GM10847 (cell line): ENCODE results near the gene RPS6KA2.

Experiments
- POLR2A ChIP-seq: IDR thresholded peaks from 2 replicates; pipeline ENCODE4 v1.6.1; 2011; ENCODE audit not compliant: insufficient read length; ENCODE audit errors: extremely low read depth

RPS6KA2 gene

DNA sequence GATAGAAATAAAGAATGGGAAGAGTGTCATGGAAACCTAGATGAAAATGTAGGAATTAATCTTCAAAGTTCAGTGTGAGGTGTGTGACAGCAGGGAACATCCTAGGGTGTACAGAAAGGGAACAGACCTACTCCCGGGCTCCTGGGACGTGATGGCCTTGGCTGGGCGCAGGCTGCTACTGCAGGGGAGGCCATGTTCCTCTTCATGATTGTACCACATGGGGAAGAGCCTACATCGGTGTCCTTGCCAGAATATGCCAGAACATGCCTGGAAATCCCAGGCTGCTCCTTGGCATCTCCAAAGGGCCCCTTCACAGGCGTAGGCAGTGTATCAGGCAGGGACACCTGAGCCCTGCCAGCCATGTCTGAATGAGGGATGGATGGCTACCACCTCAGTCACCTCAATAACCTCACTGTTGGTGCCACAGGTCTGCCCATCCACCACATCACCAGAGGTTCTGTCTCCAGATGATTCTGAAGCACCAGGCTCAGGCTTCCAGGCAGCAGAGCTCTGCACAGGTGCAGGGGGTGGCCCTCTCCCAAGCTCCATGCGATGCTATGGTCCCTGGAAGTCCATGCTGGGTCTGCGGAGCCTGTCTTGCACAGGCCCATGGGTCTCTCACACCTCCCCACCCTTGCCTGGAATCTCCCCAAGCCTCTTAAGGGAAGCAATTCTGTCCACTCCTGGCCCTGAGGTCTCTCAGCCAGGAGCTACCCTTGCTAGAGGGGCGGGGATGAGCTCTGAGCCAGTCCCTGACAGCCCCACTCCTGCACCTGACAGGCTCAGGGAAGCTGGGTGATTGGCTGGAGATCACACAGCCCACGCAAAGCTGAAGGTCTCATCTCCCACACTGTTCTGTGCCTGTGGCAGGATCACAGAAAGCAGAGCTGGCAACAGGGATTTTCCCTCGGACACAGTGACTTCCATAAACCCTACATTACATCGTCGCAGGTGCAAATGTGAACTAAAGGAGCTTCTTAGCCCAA, 60.7 kb downstream of the RPS6KA2 start:
- no peak for TF ChIP-seq POLR2A

DNA sequence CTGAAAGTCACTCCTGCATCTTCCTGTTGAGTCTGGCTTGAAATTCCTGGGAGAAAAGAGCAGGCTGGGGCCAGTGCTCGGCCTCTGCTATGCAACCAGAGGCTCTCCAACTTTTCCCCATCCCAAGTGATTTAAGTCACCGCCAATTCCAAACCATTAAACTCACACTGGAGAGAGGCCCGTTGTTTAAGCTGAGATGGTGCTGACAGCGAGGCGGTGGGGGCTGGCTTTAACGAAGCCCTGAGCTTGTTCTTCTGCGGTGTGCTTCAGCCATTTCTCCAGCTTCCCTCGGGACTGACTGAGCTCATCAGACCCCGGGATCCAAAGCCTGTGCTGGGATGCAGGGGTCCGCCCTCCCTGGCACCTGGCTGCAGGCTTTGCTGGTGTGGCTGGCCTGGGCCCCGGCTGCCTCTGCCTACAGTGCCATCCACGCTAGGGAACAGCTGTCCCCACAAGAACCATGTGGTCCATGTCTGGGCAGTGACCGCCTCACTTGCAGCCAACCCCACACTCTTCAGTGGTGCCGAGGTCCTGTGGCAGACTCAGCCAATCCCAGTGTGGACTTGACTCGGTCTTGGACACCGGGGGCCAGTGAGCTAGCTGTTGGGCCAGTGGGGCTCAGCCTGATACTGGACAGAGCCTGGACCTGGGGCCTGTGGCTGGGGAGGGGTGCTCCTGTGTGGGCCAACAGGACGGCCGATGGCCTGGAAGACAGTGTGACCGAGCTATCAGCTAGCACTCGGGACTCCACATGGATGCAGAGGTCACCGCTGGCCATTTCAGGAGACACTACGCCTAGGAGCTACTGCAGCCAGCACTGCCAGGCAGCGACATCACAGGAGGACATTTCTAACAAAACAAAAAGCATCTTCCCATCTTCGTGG, 61.7 kb downstream of the RPS6KA2 start:
- TF ChIP-seq POLR2A = no peak

DNA sequence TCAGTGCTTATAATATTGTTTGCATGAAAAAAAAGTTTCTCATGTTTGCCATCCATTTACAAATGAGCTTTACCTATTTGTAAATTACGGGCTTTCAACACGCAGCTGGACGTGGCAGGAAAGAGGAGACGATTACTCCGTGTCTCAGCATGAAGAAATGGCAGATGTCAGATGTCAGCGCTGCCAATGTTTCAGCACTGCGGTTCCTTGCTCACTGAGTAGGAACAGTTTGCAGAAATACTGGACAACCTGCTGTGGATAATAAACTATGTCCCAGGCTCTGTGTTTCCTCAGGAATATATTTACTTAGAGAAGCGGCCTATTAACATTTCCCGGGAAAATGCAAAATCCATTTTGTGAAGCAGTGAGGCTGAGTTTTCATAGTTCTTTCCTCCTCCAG, 63.2 kb downstream of the RPS6KA2 start:
- TF ChIP-seq POLR2A = no peak

DNA sequence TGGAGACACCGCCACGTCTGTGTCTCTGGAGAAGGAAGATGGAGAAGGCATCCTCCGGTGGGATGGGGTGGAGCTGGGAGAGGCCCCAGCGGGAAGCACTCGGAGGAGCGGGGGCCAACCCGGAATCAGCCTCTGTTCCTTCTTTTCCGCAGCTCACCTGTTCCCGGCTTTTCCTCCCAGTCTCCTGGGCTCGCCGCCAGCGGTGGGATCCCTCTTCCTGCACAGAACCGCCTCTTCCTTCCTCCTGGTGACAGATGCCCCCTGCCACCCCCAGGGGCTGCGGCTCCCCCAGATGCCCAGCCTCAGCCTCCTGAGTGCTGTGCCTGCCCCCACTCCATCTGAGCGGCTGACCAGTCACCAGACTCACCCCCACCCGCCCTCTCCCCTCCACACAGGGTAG, 63.9 kb downstream of the RPS6KA2 start:
- no peak for TF ChIP-seq POLR2A

DNA sequence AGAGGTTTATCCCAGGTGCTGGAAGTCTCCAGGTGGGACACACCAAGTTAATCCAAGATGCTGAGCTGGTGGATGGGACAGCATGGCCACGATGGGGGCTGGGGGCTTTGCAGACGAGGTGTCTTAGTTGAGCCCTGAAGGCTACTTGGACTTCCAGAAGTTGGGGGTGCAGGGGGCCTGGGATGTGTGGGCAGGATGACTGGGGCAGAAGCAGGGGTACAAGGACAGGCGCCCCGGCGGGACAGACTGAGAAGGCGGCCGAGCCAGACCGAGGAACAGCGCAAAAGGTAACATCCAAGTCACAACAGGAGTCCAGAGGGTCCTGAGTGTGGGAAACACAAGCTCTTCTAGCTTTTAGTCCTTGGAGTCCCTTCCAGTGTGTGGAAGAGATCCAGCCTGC, 64.3 kb downstream of the RPS6KA2 start:
- no peak for TF ChIP-seq POLR2A

DNA sequence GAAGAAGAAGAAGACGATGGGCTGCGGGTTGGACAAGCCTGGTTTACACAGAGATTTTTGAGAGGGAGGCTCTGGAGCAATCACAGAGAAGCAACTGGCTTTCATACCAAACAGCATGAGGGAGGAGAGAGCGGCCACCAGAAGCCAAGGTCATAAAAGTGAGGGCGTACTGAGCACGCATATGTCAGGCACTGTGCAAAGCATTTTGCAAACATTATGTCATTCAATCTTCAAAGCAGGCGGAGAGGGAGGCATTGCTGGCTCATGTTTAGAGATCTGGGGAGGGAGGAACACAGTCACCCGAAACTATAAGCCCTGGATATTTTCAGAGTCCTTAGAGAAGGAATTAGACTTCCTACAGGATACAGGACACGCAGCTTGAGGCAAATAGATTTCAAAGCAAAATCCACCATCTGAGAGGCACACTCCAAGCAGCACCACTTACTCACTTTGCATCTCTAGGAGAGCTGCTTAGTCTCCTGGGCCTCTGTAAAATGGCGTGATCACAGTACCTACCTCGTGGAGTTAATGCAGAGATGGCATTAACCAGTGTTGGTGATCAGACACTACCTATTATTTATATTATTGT, 65.2 kb downstream of the RPS6KA2 start:
- no peak for TF ChIP-seq POLR2A

DNA sequence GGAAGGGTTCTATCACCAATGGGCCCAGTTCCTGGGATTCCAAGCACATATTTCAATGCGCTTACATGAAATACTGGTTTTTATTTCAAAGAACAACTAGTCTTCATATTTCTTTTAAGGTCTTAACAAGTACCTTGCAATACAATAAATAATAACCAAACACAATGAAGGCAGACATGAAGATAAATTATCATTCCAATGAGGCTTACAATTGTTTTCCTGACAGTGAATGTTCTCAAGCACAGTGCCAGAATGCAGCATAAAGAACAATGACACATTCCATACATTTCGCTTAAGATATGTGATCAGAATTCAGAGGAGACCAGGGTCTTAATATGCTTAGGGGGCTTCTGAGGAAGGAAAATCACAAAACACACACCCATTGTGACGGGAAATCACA, 66.8 kb downstream of the RPS6KA2 start:
- no peak for TF ChIP-seq POLR2A

DNA sequence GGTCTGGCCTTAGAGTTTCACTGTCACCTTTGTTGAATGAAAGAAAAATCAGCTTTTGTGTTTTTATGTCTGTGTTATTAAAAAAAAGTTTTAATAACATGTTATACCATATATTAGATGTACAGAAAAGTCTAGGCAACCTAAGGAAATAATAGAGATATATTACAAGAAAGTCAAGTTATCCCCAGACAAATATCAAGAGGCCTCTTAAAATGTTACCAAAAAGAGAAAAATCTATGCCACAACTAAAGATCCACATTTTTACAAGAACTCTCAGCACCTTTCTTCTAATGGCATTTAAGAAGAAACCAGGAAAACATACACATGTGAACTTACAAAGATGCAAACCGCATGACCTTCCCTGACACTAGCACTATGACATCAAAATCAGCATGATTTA, 67.4 kb downstream of the RPS6KA2 start:
- TF ChIP-seq POLR2A = no peak

DNA sequence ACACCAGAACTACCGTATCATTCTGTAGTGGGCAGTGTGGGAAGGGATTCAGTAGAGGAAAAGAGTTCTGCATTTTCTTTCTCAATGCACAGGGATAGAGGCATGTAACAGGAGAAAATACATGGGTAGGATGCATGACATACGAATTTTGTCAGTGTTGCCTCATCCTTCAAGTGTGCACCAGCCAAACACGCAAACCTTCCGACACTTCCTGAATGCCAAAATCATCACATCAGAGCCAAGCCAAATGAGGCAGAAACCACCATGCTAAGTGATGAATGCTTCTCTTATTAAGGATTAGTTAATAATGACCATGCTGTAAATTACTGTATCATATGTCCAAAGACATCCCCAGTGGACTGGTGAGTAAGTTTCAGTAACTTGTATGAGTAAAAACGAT, 67.8 kb downstream of the RPS6KA2 start:
- no peak for TF ChIP-seq POLR2A

DNA sequence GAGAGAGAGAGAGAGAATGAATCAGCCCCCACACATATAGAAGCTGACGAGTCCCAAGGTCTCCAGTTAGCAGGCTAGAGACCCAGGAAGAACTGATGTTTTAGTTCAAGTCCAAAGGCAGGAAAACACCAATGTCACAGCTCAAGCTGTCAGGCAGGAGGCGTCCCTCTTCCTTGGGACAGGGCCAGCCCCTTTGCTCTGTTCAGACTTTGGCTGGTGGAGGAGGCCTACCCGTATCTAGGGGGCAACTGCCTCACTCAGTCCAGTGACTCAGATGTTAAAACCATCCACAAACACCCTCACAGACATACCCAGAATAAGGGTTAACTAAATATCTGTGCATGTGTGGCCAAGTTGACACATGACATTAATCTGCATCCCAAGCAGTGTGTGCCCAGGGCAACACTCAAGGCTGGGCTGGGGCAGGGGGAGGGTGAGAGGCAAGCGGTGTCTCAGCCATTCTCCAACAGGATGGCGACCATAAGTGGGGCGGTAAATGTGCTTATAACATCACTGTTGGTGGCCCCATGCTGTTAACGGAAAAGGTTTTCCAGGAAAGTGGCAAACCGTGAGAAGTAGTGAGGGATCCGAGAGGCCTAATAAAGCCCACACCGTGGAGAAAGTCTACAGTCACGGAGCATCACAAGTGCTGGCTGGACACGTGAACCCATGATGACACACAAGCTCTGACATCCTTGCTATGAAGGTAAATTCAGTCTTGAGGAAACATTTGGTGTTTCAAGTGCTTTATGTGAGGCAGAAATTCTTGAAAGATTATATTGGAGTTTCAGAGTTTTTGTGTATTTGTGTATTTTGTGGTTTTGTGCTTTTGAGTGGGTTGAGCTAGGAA, 68.7 kb downstream of the RPS6KA2 start:
- TF ChIP-seq POLR2A = no peak

DNA sequence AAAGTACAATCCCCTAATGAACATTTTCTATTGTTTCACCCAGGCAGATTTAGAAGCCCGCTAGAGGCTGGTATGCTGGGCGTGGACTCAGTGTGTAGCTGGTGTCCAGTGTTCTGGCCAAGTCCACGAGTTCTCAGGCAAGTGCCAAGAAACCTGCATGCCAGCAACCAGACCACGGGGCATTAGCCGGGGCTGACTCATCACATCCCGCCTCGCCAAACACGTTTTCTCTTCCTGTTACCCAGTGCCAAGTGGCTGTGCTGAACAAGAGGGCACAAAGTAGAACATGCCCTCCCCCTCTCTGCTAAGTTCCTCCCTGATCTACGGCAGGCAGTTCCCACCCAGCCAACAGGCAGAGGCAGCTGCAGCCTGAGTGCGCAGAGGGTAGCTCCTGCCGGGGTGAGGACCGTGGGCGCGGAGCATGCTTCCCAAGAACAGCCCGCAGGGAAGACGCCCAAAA, 70.2 kb downstream of the RPS6KA2 start:
- TF ChIP-seq POLR2A = no peak

DNA sequence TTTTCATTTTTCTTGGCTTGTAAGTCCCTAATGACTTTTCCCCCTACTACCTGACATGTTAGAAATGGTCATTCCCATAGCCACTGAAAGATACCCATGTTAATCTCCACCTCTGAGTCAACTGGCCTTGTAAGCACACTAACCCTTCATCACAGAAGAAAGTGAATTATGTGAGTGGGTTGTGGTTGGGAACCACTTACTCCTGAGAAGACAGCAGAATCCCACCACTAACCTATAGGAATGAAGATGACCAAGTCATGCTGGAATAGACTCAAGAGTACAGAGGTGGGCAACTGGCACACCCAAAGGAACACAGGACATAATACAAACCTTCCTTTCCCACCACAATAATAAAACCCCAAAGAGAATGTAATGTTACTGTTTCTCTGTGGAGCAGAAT, 70.7 kb downstream of the RPS6KA2 start:
- no peak for TF ChIP-seq POLR2A

DNA sequence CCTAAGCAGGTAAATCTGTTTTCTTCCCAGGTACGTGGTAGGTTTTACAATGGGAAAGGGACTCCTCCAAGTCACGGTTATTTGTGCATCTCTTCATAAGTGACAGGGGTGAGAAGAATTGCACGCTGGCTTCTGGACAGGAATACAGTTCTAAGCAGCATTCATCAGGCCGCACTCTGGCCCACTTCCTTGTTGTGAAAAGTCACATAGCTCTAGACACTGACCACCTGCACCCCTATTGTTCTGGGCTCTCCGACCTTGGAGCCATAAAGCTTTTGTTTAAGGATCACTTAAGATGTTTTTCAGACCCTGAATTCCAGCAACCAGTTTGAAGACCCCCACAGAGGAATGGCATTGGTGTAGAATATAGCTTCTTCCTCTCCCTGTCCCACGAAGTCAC, 72.0 kb downstream of the RPS6KA2 start:
- TF ChIP-seq POLR2A = no peak

DNA sequence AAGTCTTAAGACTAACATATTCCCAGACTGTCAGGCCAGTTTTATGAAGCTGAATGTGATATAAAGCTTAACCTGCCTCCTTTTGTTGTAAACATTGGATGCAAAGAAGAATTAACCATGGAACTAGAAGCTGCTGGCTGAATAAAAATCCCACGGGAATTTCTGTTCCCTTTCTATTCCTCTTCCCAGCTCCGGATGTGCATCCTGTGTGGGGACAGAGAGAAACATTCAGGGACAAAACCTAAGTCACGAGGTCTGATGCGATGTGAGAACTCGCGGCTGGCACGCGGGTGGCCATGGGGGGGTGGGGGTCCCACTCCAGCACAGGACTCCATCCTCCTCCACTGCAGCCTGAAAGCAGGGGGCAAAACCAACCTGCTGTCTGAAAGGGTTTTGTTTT, 72.7 kb downstream of the RPS6KA2 start:
- TF ChIP-seq POLR2A = no peak
